HEK293T (cell line): ENCODE results near the gene POLR1G.
A peak's percentile ranks its signal among the peaks of the same experiment; 100 is the strongest.

Experiments
- CTCF ChIA-PET: fragments of 350-600 bp; formaldehyde crosslinking; extraction: SDS; loops from one replicate; lab custom pipeline; 2021; ENCODE audit warnings: antibody characterized with exemption, inconsistent platforms; lab: Yijun Ruan, JAX
- POLR2A ChIA-PET: fragments of 350-600 bp; formaldehyde crosslinking; extraction: SDS; loops from one replicate; lab custom pipeline; 2020; ENCODE audit warnings: antibody characterized with exemption, inconsistent platforms; lab: Yijun Ruan, JAX
- DNase-seq: peaks from one replicate; pipeline ENCODE4 v3.0.0; 2012; ENCODE audit warnings: mixed read lengths; ENCODE audit errors: extremely low spot score
- ARNT ChIP-seq: fragments of 450-650 bp; IDR thresholded peaks from 2 replicates; pipeline ENCODE4 v1.6.1; 2017; ENCODE audit warnings: mild to moderate bottlenecking
- BHLHE40 ChIP-seq: fragments of 450-650 bp; IDR thresholded peaks from 2 replicates; pipeline ENCODE4 v1.6.1; 2016; ENCODE audit warnings: mild to moderate bottlenecking, moderate library complexity, borderline replicate concordance
- CTBP1 ChIP-seq: fragments of 450-650 bp; IDR thresholded peaks from 2 replicates; pipeline ENCODE4 v1.6.1; 2016; ENCODE audit warnings: borderline replicate concordance
- ELF4 ChIP-seq: fragments of 450-650 bp; IDR thresholded peaks from 2 replicates; pipeline ENCODE4 v1.6.1; 2017; ENCODE audit warnings: antibody characterized with exemption
- FOXA1 ChIP-seq: fragments of 450-650 bp; IDR thresholded peaks from 2 replicates; pipeline ENCODE4 v1.6.1; 2016; ENCODE audit warnings: mild to moderate bottlenecking
- FOXK2 ChIP-seq: fragments of 450-650 bp; IDR thresholded peaks from 2 replicates; pipeline ENCODE4 v1.6.1; 2016; ENCODE audit warnings: mild to moderate bottlenecking
- FOXM1 ChIP-seq: fragments of 450-650 bp; IDR thresholded peaks from 2 replicates; pipeline ENCODE4 v1.6.1; 2017; ENCODE audit warnings: mild to moderate bottlenecking, borderline replicate concordance
- HDGF ChIP-seq: fragments of 450-650 bp; IDR thresholded peaks from 2 replicates; pipeline ENCODE4 v1.6.1; 2017; ENCODE audit warnings: antibody characterized with exemption, borderline replicate concordance
- L3MBTL2 ChIP-seq: fragments of 450-650 bp; conservative IDR thresholded peaks from 2 replicates; pipeline ENCODE4 v1.6.1; 2016; ENCODE audit warnings: mild to moderate bottlenecking
- LEF1 ChIP-seq: fragments of 450-650 bp; IDR thresholded peaks from 2 replicates; pipeline ENCODE4 v1.6.1; 2017; ENCODE audit warnings: mild to moderate bottlenecking, borderline replicate concordance
- NFRKB ChIP-seq: fragments of 450-650 bp; IDR thresholded peaks from 2 replicates; pipeline ENCODE4 v1.6.1; 2016; ENCODE audit warnings: mild to moderate bottlenecking, moderate library complexity
- SP1 ChIP-seq: fragments of 450-650 bp; IDR thresholded peaks from 2 replicates; pipeline ENCODE4 v1.6.1; 2017
- SUZ12 ChIP-seq: fragments of 450-650 bp; IDR thresholded peaks from 2 replicates; pipeline ENCODE4 v1.6.1; 2016; ENCODE audit warnings: mild to moderate bottlenecking
- TARDBP ChIP-seq: fragments of 450-650 bp; IDR thresholded peaks from 2 replicates; pipeline ENCODE4 v1.6.1; 2016
- ZNF384 ChIP-seq: fragments of 450-650 bp; IDR thresholded peaks from 2 replicates; pipeline ENCODE4 v1.6.1; 2016
- TF ChIP-seq, protein P1 (sequence below): fragments of 450-650 bp; IDR thresholded peaks from 2 replicates; pipeline ENCODE4 v1.6.1; 2016

The POLR1G gene

GRCh38 chr19:45420356-45420755 is 13.9 kb downstream of the POLR1G start:
- ChIA-PET CTCF (no interaction called here), POLR2A (no interaction called here)
- no peak for DNase-seq
- no peak for TF ChIP-seq TARDBP
- TF ChIP-seq SUZ12 = no peak

GRCh38 chr19:45420871-45421270 is 14.4 kb downstream of the POLR1G start:
- ChIA-PET POLR2A (interaction anchor here (1.5 kb wide), 1 partner anchor 15 kb away, joined by 7 read pairs; no protein-coding TSS in a partner anchor), CTCF (no interaction called here)
- no peak for DNase-seq
- TF ChIP-seq SP1 (no peak), ZNF384 (no peak), SUZ12 (no peak), HDGF (no peak), NFRKB (no peak), ELF4 (no peak), ARNT (no peak), CTBP1 (no peak), FOXA1 (no peak), L3MBTL2 (no peak), FOXK2 (no peak), LEF1 (no peak), BHLHE40 (no peak), TARDBP (no peak), FOXM1 (no peak)
- TF ChIP-seq, protein P1, sequence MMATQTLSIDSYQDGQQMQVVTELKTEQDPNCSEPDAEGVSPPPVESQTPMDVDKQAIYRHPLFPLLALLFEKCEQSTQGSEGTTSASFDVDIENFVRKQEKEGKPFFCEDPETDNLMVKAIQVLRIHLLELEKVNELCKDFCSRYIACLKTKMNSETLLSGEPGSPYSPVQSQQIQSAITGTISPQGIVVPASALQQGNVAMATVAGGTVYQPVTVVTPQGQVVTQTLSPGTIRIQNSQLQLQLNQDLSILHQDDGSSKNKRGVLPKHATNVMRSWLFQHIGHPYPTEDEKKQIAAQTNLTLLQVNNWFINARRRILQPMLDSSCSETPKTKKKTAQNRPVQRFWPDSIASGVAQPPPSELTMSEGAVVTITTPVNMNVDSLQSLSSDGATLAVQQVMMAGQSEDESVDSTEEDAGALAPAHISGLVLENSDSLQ = no peak

DNA sequence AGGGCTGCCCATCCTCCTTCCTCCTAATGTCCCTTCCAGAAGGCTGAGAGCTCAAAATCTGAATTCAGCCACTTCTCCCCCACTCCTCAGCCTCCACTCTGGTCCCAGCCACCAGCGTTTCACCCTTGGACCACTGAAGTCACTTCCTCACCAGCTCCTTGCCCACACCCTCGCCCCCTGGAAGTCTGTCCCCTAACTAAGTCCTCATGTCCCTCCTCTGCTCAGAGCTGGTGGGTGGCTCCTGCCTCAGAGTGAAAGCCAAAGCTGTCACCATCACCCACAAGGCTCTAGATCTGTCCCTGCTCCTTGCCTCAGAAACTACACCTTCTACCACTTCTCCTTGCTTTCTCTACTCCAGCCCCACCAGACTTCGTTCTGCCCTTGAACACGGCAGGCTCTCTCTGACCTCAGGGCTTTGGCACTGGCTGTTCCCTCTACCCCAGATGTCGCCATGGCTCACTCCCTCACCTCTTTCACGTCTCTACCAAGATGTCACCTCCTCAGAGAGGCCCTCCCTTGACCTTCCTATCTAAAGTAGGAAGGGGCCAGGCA is 15.6 kb downstream of the POLR1G start:
- TF ChIP-seq ELF4 (no peak), HDGF (no peak), NFRKB (no peak), BHLHE40 (no peak), CTBP1 (no peak), ARNT (no peak), SP1 (no peak), FOXM1 (no peak), LEF1 (no peak), FOXA1 (no peak), SUZ12 (no peak), TARDBP (no peak)
- TF ChIP-seq, protein P1 = no peak
- CTCF ChIA-PET = no interaction called here
- POLR2A ChIA-PET = interaction anchor here (1.5 kb wide), 1 partner anchor 16 kb away, joined by 7 read pairs; no protein-coding TSS in a partner anchor
- no peak for DNase-seq

- POLR2A ChIA-PET = interaction anchor here (2.1 to 2.8 kb wide), 2 partner anchors 17 to 19 kb away, joined by 9 to 14 read pairs; partner anchors contain the start of gene PPP1R13L
- CTCF ChIA-PET = interaction anchor here (1.7 kb wide), 1 partner anchor 16 kb away, joined by 5 read pairs; no protein-coding TSS in a partner anchor
- no peak for DNase-seq
- TF ChIP-seq FOXM1 (no peak), ELF4 (no peak), FOXA1 (no peak), BHLHE40 (no peak), HDGF (no peak), NFRKB (no peak), TARDBP (no peak), FOXK2 (no peak), ARNT (no peak), SP1 (no peak), ZNF384 (no peak), SUZ12 (no peak), L3MBTL2 (no peak), LEF1 (no peak)
- TF ChIP-seq, protein P1 = no peak
These were observed 16.7 kb downstream of the POLR1G start for GRCh38 chr19:45423033-45423588.

DNA sequence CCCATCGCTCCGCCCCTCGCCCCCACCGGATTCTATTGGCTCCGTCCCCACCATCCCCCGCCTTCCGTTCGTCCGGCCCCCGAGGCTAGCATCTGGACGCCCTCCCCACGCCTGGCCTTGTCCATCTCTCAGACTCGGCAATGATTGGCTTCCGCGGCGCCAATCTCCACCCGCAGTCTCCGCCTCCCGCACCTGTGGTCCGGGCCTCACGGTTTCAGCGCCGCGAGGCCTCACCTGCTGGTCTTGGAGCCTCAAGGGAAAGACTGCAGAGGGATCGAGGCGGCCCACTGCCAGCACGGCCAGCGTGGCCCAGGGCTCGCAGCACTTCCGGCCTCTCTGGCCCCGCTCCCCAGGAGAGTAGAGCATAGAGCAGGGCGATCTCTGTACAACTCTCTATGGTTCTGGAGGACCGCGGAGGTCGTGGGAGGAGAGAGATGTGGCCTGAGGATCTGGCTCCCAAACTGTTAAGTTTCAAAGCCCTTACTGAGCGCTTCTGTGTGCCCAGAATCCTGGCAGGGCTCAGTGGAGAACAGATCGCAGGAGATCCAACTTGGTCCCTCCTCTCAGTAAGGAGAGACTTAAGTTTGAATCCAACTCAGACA is 17.2 kb downstream of the POLR1G start, which contains the start of gene ERCC1:
ERCC1 (minus strand) TSS at position 329 of the 602 bp plus-strand sequence. CDS start 543 bp downstream, outside the sequence.
- TF ChIP-seq LEF1 (no peak), ELF4 (peak; percentile 86), SP1 (no peak), FOXA1 (no peak), L3MBTL2 (peak; percentile 78)
- TF ChIP-seq, protein P1 = peak; percentile 97
- POLR2A ChIA-PET = interaction anchor here (0.7 to 2.8 kb wide), 6 partner anchors 9 to 22 kb away, joined by 3 to 14 read pairs (median 6); partner anchors contain the start of gene PPP1R13L
- CTCF ChIA-PET = interaction anchor here (1.7 to 1.8 kb wide), 3 partner anchors 16 to 62 kb away, joined by 5 to 8 read pairs (median 5); no protein-coding TSS in a partner anchor
- DNase-seq = peak; percentile 95
